IPS-18c (cell line): Measurements from ENCODE around the gene PPM1D.
"Not testable (repeated sequence)": the region's sequence is repeated elsewhere in the genome, so short reads cannot be mapped to it uniquely, and the experiment has no call there.

Experiments
- H3K4me3 ChIP-seq: 2 replicates; pipeline ENCODE4 v1.7.0; 2013; ENCODE audit warnings: low read depth, mild to moderate bottlenecking, low read length, moderate library complexity; ENCODE audit not compliant: insufficient read depth
- H3K9me3 ChIP-seq: one replicate; pipeline ENCODE4 v1.6.1; 2013; ENCODE audit warnings: mild to moderate bottlenecking, low read length, moderate library complexity; ENCODE audit not compliant: control insufficient read depth, insufficient read depth

PPM1D gene

GRCh38 chr17:60585887-60586286, 14.1 kb upstream of the PPM1D start:
- H3K9me3 ChIP-seq = no peaks in the 10 kb centered on the region
- no peak overlapping the region for H3K4me3 ChIP-seq

DNA sequence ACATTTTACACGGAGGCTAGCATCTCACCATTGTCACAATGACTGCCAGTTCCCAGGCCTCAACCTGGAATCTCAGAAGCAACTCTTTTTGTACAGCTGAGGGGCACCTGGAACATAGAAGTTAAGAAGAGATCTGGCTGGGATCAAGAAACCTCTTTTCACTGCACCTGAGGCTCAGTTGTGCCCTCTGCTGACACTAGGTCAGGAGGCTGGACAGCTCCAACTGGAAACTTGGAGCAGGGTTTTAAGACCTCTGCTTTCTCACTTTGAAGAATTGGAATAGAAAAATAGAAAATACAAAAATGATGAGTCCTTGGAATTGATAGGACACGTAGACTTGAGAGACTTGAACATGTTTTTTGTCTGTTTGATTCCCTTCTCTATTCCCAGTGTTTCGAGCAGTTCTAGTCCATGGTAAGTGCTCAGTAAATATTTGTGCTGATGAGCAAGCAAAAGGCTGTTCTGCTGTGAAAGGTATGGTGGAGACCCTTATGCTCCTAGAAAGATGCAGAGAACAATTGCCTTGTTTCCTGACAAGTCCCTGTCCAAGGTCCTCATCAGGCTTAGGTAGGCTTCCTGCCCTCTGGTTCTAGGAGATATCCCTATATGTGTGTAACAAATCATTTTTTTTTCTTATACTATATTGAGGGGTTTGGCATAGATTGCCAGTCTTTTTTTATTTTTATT, 13.6 kb upstream of the PPM1D start:
- no peak overlapping the region for H3K4me3 ChIP-seq
- H3K9me3 ChIP-seq = no peaks in the 10 kb centered on the region

- no peak overlapping the region for H3K4me3 ChIP-seq
- H3K9me3 ChIP-seq = no peaks in the 10 kb centered on the region
Observed at GRCh38 chr17:60590070-60590469, 9.9 kb upstream of the PPM1D start.

GRCh38 chr17:60592750-60593149, 7.2 kb upstream of the PPM1D start:
- H3K4me3 ChIP-seq = no peak overlapping the region
- H3K9me3 ChIP-seq = no peaks in the 10 kb centered on the region

DNA sequence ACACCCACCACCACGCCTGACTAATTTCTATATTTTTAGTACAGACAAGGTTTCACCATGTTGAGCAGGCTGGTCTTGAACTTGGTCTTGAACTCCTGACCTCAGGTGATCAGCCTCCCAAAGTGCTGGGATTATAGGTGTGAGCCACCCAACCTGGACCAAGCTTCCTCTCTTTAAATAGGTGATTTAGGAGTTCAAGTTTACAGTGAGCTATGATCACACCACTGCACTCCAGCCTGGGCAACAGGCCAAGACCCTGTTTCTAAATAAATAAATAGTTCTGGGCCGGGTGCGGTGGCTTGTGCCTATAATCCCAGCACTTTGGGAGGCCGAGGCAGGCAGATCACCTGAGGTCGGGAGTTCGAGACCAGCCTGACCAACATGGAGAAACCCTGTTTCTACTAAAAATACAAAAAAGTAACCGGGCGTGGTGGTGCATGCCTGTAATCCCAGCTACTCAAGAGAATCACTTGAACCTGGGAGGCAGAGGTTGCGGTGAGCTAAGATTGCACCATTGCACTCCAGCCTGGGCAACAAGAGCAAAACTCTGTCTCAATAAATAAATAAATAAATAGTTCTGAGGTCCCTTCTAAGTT, 6.5 kb upstream of the PPM1D start:
- not testable (repeated sequence) for H3K9me3 ChIP-seq, H3K4me3 ChIP-seq

DNA sequence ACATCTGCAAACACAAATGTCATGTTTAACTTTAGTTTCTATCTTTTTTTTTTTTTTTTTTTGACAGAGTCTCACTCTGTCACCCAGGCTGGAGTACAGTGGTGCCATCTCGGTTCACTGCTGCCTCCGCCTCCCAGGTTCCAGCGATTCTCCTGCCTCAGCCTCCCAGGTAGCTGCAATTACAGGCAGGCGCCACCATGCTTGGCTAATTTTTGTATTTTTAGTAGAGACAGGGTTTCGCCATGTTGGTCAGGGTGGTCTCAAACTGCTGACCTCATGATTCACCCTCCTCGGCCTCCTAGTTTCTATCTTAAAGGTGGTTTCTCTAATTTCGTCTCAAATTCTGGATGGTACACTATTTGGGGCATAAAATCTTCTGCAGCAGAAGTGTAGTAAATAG, 5.8 kb upstream of the PPM1D start:
- not testable (repeated sequence) for H3K9me3 ChIP-seq, H3K4me3 ChIP-seq

GRCh38 chr17:60594734-60595133, 5.3 kb upstream of the PPM1D start:
- H3K4me3 ChIP-seq = no peak overlapping the region
- H3K9me3 ChIP-seq = no peaks in the 10 kb centered on the region

- Histone ChIP-seq H3K4me3 (no peak overlapping the region), H3K9me3 (no peaks in the 10 kb centered on the region)
Observed at GRCh38 chr17:60597297-60597696, 2.7 kb upstream of the PPM1D start.

DNA sequence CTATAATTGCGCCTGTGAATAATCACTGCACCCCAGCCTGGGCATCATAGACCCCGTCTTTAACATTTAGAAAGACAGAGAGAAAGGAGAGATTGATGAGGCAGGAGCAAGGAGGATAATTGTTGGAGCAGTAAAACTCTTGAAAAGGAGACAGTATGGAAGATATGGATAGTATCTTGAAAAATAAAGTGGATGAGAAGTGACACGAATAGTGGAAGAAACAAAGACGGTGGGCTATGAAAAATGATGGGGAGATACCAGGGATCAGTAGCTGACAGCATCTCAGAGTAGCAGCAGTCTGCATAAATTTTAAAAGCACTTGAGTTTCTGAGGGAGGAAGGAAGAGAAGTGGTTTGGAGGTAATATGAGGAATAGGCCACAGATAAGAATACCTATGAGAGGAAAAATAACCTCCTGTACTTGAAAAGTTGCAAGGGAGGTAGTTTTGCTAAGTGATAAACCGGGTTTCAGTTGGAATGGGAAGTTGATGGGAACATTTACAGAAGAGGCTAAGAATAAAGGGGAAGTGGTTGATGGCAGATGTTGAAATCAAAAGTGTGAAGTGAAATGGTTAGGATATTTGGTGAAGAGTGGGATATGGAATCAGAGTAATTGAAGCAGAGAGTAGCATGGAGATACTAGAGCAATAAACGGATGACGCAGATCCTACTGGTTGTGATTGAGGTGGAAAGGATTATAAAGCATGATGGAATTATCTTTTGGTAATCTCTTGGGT, 1.8 kb upstream of the PPM1D start:
- H3K9me3 ChIP-seq = no peaks in the 10 kb centered on the region
- no peak overlapping the region for H3K4me3 ChIP-seq

DNA sequence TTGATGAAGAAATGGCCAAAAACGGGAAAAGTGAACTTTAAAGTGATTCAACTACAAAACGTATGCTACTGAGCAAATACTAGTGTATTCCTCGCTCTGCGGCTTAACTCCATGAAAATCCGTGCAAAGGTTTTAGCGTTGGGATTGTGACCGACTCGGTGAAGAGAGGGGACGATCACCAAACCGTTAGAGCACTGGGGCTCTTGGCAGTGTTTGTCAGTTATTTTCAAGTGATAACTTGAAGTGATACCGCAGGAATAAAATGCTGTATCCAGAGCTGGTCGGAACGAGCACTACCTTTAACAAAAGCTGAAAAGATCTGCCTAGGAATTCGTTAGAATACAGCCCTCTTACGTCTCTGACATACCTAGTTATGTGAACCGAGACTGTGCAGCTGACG, 773 bp upstream of the PPM1D start:
- peak overlapping the region; percentile 88 for H3K4me3 ChIP-seq
- no peaks in the 10 kb centered on the region for H3K9me3 ChIP-seq

DNA sequence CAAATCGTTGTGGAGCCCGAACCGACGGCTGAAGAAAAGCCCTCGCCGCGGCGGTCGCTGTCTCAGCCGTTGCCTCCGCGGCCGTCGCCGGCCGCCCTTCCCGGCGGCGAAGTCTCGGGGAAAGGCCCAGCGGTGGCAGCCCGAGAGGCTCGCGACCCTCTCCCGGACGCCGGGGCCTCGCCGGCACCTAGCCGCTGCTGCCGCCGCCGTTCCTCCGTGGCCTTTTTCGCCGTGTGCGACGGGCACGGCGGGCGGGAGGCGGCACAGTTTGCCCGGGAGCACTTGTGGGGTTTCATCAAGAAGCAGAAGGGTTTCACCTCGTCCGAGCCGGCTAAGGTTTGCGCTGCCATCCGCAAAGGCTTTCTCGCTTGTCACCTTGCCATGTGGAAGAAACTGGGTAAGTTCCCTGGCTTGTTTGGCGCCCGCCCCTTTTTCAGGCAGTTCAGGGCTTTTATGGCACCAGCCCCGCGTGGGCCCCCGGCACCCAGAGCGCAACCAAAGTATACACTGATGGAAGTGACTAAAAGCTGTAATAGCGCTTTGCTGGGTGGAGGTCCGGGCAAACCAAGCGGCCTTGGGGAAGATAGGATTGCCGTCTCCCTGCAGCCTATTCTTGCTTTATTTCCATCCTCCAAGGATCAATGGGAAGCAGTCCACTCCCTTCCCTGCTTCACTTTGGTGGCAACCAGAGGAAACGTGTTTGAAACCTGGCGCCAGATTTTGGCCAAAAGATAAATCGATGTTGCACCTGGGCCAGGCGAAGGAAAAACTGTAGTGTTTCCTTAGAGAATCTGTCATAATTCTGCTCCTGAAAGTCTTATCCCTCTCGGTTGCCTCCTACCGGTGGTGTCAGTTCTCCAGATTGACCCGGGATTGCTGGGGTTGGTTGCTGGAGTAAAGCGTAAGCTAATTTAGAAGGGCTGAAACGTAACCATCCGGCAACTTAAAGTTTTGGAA, 775 bp downstream of the PPM1D start:
- no peaks in the 10 kb centered on the region for H3K9me3 ChIP-seq
- peak overlapping the region; percentile 94 for H3K4me3 ChIP-seq

DNA sequence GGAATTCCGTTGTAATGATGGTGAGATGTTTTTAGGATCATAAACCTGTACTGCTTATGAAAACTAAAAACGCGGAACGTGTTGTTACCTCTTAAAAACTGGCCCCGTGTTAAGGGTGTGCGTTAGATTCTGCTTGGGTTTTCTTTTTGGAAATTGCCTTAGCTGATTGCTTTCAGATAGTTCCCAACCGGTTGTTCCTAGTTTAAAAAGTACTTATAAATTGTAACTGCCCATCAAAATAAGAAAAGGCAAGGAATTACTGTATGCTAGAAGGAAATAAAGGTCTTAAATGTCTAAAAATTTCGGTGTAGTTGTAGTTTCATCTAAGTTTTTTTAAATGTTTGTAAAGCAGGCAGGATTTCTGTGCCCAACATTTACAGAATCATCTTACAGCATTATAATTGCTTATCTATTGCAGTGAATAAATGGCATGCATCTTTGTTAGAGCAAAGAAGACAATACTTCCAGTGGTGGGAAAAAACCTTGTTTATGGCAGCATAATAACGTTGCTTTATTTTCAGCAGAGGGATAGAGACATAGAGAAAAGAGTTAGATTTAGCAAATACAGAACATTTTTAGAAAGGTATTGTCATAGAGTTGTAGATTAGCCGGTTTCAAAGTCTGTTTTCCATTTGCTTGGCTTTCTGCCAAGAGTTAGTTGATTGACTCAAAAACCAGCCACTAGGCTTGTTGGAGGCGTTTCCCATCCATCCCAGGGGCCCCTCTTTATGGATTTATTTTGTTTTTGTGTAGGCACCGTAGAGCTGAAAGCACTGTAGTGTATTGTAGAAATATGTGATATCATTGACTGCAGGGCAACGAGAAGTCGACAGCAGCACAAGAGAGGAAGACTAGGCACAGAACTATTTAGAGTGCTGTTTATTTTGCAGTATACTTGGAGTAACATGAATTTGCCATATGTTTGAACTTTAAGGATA, 1.7 kb downstream of the PPM1D start:
- H3K4me3 ChIP-seq = peak overlapping the region; percentile 94
- no peaks in the 10 kb centered on the region for H3K9me3 ChIP-seq

DNA sequence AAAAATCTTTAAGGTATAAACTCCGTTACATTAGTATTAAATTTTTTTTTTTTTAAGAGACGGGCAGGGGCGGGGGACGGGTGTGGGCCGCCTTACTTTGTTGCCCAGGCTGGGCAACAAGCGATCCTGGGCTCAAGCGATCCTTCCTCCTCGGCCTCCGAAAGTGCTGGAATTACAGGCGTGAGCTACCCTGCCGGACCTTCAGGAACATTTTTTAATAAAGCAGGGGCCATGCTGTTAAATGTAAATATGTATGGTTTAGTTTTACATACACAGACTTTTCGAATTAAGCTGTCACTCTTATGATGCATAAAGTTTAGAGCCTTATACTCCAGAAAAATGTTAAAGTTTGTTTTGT, 2.4 kb downstream of the PPM1D start:
- Histone ChIP-seq H3K9me3 (no peaks in the 10 kb centered on the region), H3K4me3 (peak overlapping the region; percentile 94; the same call in 1 of the 2 replicates)

DNA sequence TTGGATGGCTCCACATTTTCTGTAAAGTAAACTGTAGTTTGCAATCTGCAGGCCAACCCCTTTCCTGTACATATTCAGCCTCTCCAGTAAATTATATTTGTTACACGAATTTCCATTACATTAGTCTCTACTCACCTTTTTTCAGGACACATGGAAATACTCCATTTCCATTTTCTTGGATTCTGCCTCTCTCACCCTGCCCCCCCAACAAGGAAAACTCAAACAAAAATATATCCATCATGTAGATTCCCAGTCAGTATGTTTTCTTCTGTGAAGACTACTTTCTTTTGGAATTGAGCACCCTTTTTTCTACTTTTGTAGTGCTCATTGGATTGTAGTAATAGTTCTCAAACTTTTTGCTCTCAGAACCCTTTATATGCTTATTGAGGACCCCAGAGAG, 2.9 kb downstream of the PPM1D start:
- Histone ChIP-seq H3K4me3 (no peak overlapping the region), H3K9me3 (no peaks in the 10 kb centered on the region)

DNA sequence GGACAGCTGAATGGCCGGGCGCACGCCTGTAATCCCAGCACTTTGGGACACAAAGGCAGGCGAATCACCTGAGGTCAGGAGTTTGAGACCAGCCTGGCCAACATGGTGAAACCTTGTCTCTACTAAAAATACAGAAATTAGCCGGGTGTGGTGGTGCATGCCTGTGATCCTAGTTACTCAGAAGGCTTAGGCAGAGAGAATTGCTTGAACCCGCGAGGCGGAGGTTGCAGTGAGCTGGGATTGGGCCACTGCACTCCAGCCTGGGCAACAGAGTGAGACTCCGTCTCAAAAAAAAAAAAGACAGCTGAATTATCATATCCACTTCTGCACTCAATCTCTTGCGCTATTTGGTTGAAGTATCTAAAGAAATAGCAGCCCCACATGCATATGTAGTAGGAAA, 3.5 kb downstream of the PPM1D start:
- not testable (repeated sequence) for H3K9me3 ChIP-seq, H3K4me3 ChIP-seq

DNA sequence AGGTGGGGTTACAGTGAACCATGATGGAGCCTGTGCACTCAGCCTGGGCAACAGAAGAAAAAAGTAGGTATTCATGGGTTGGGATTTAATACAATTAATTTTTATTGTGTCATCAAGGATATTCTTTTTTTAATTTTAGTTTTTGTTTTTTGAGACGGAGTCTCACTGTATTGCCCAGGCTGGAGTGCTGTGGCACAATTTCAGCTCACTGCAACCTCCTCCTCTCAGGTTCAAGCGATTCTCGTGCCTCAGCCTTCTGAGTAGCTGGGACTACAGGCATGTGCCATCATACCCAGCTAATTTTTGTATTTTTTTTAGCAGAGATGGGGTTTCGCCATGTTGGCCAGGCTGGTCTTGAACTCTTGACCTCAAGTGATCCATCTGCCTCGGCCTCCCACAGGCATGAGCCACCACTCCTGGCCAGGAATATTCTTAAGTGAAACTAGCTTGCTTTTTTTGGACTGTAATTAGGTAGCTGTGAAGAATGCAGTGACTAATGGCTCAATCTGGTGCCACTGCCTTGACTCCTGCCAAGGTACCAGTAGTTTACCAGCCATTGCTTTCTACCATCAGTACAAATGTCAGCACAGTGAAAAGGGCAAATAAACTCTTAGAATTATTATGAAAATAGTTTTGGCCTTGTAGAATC, 4.8 kb downstream of the PPM1D start:
- no peak overlapping the region for H3K4me3 ChIP-seq

More for the DNA sequence above, 4.8 kb downstream of the PPM1D start:
- H3K9me3 ChIP-seq = no peaks in the 10 kb centered on the region
